WERI-Rb-1 (cell line): ENCODE measurements around the gene LRSAM1.

Source experiments
- DNase-seq: peaks from one replicate; pipeline ENCODE4 v3.0.0-alpha.2; 2020
- H3K27ac ChIP-seq: fragments of 250-450 bp; sonication (Bioruptor Pico); 2 replicates; pipeline ENCODE4 v1.5.1; 2020; ENCODE audit warnings: mild to moderate bottlenecking, moderate library complexity
- H3K27me3 ChIP-seq: fragments of 250-450 bp; sonication (Bioruptor Pico); 2 replicates; pipeline ENCODE4 v1.5.1; 2021; ENCODE audit warnings: mild to moderate bottlenecking, low read depth, moderate library complexity; ENCODE audit not compliant: insufficient read depth, severe bottlenecking
- H3K36me3 ChIP-seq: fragments of 250-450 bp; sonication (Bioruptor Pico); 2 replicates; pipeline ENCODE4 v1.5.1; 2020; ENCODE audit warnings: mild to moderate bottlenecking, moderate library complexity
- H3K4me3 ChIP-seq: 2 replicates; pipeline ENCODE4 v1.5.1; 2011; ENCODE audit warnings: low read depth, mild to moderate bottlenecking, control low read depth, low read length
- H3K9me3 ChIP-seq: fragments of 250-450 bp; sonication (Bioruptor Pico); 2 replicates; pipeline ENCODE4 v1.5.1; 2021; ENCODE audit warnings: mild to moderate bottlenecking, moderate library complexity; ENCODE audit not compliant: severe bottlenecking
- TF ChIP-seq, protein P1 (sequence below): IDR thresholded peaks from 2 replicates; pipeline ENCODE4 v1.5.1; 2011; ENCODE audit warnings: low read depth, mild to moderate bottlenecking, control low read depth, inconsistent platforms, low read length

LRSAM1 gene

DNA sequence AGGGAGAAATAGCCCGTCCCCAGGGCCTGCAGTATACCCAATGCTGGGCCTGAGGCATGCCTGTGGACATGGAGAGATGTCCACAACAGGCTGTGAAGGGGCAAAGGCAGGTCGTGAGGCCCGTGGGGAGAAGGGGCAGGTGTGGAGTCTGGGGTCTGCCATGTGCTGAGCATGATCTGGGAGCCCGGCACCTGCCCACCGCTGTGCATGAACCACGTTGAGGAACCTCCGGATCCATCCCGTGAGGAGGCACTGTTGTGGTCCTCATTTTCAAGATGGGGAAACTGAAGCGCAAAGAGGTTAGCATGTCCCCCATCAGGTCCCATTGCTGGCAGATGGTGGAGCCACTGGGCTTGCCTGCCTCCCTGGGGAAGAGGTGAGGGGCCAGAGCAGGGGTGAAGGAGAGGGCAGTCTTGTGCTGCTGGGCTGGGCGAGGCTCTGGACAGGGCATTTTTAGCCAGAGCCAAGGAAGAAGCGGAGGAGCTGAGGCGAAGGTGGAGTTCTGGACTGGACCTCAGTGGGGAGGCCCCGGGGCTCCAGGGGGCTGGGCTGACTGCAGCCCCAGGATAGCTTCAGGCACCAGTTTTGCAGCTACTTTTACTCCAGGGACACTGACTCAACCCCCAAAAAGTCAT is 46.5 kb downstream of the LRSAM1 start:
- TF ChIP-seq, protein P1, sequence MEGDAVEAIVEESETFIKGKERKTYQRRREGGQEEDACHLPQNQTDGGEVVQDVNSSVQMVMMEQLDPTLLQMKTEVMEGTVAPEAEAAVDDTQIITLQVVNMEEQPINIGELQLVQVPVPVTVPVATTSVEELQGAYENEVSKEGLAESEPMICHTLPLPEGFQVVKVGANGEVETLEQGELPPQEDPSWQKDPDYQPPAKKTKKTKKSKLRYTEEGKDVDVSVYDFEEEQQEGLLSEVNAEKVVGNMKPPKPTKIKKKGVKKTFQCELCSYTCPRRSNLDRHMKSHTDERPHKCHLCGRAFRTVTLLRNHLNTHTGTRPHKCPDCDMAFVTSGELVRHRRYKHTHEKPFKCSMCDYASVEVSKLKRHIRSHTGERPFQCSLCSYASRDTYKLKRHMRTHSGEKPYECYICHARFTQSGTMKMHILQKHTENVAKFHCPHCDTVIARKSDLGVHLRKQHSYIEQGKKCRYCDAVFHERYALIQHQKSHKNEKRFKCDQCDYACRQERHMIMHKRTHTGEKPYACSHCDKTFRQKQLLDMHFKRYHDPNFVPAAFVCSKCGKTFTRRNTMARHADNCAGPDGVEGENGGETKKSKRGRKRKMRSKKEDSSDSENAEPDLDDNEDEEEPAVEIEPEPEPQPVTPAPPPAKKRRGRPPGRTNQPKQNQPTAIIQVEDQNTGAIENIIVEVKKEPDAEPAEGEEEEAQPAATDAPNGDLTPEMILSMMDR = no peak
- peaks cover 27% of the 10 kb centered on the region for H3K36me3 ChIP-seq
- H3K9me3 ChIP-seq = no peaks in the 10 kb centered on the region
- DNase-seq = no peak
- H3K4me3 ChIP-seq = no peak overlapping the region
- H3K27me3 ChIP-seq = no peaks in the 10 kb centered on the region
- H3K27ac ChIP-seq = peak overlapping the region; percentile 90

DNA sequence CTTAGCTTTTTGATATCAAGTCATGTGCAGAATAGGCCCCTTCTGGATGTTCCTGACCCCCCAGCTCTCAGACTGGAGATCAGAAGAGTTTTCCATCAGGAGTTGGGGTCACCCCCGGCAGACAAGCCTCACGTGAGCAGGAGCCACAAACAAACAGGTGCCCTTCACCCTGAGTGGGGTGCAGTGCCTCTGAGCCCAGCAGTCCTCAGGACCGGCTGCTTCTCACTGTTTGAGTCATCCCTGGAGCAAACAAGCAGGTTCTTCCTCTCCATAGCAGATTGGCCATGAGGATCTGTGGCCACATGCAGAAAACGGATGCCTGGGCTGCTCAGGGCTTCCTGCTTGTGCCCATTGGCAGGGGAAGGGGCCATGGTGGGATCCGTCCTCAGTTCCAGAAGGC is 47.0 kb downstream of the LRSAM1 start:
- Histone ChIP-seq H3K36me3 (peaks cover 32% of the 10 kb centered on the region), H3K27ac (no peak overlapping the region), H3K9me3 (no peaks in the 10 kb centered on the region), H3K4me3 (no peak overlapping the region), H3K27me3 (no peaks in the 10 kb centered on the region)
- TF ChIP-seq, protein P1 = no peak
- DNase-seq = no peak

DNA sequence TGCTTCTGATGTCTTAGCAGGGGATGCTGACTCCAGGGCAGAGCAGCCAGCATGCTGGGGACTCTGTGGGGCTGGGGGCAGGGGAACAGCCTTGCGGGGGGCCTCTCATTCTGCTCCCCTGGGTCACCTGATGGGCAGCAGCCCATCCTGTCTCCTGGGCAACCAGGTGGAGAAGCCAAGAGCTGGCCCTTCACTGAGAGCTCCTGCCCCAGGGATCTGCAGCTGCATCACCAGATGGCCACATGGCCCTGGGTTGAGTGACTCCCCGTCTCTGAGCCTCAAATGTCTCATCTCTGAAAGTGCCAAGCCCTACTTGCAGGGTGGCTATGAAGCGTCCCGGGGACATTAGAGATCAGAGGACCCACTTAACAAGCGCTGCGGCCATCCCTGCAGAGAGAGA is 49.1 kb downstream of the LRSAM1 start:
- peak; percentile 76 for DNase-seq
- Histone ChIP-seq H3K36me3 (peaks cover 39% of the 10 kb centered on the region), H3K27ac (peak overlapping the region; percentile 18), H3K9me3 (no peaks in the 10 kb centered on the region), H3K4me3 (no peak overlapping the region), H3K27me3 (no peaks in the 10 kb centered on the region)
- TF ChIP-seq, protein P1 = no peak

DNA sequence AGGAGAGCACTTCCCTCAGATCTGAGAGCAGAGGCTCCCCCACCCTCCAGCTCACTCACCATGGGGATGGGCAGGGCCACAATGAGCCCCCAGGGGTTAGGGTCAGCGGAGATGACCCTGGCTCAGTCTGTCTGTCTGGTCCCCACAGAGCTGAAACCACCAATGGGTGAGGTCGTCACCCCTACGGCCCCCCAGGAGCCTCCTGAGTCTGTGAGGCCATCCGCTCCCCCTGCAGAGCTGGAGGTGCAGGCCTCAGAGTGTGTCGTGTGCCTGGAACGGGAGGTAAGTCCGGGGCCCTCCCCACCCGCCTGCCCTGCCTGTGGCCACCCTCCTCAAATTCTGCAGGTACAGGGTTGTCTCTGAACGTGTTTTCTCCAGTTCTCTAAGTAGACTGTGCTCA is 49.6 kb downstream of the LRSAM1 start:
- TF ChIP-seq, protein P1 = no peak
- no peak overlapping the region for H3K4me3 ChIP-seq
- no peaks in the 10 kb centered on the region for H3K27me3 ChIP-seq
- H3K27ac ChIP-seq = peak overlapping the region; percentile 18
- no peak for DNase-seq
- H3K9me3 ChIP-seq = no peaks in the 10 kb centered on the region
- peaks cover 39% of the 10 kb centered on the region for H3K36me3 ChIP-seq

DNA sequence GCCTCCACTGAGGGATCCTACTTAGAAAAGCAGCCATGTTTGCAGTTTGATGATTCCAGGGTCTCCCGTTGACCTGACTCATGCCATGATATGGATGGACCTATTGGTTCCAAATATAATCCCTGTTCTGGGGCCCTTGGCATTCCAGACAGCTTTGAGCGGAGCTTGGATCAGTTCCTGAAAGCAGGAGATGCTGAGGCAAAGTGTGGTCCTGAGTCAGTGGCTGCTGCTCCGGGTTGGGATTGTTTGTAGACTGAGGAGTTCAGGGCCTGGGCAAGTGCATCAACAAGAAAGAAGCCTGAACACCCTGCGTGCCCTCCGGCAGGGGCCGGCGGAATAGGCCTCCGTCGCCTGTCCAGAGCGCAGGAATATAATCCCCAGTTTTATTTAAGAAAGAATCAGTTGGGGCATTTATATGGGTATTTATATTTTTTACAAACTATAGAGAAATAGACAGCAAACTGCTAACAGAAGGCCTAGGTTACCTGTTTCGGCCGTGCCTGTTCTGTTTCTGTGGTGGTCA is 50.6 kb downstream of the LRSAM1 start:
- H3K36me3 ChIP-seq = peaks cover 46% of the 10 kb centered on the region
- H3K27ac ChIP-seq = no peak overlapping the region

More for the DNA sequence above, 50.6 kb downstream of the LRSAM1 start:
- DNase-seq = no peak
- TF ChIP-seq, protein P1 = no peak
- no peak overlapping the region for H3K4me3 ChIP-seq
- H3K27me3 ChIP-seq = no peaks in the 10 kb centered on the region
- no peaks in the 10 kb centered on the region for H3K9me3 ChIP-seq
